Suprapubic skin (tissue), 3 donors: Measurements from ENCODE around the gene XCL1.

Source experiments
- POLR2A ChIP-seq, 2 donors: fragments of 450-650 bp; IDR thresholded peaks; one replicate each; pipeline ENCODE4 v1.6.1; 2017; ENCODE audit warnings: antibody characterized with exemption in 2 of 2, mild to moderate bottlenecking in 2 of 2, moderate library complexity in 2 of 2
- TF ChIP-seq, protein P1 (sequence below), 2 donors: fragments of 200-600 bp in 1 of 2; fragments of 450-650 bp in 1 of 2; sonication (generic) in 1 of 2; IDR thresholded peaks; one replicate each; pipeline ENCODE4 v1.5.1; 2016 to 2019; ENCODE audit warnings: antibody characterized with exemption in 2 of 2, mild to moderate bottlenecking in 1 of 2, moderate library complexity in 1 of 2

- TF ChIP-seq POLR2A (IDR thresholded peaks at IDR 0.05) = no peak
- TF ChIP-seq, protein P1, sequence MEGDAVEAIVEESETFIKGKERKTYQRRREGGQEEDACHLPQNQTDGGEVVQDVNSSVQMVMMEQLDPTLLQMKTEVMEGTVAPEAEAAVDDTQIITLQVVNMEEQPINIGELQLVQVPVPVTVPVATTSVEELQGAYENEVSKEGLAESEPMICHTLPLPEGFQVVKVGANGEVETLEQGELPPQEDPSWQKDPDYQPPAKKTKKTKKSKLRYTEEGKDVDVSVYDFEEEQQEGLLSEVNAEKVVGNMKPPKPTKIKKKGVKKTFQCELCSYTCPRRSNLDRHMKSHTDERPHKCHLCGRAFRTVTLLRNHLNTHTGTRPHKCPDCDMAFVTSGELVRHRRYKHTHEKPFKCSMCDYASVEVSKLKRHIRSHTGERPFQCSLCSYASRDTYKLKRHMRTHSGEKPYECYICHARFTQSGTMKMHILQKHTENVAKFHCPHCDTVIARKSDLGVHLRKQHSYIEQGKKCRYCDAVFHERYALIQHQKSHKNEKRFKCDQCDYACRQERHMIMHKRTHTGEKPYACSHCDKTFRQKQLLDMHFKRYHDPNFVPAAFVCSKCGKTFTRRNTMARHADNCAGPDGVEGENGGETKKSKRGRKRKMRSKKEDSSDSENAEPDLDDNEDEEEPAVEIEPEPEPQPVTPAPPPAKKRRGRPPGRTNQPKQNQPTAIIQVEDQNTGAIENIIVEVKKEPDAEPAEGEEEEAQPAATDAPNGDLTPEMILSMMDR (IDR thresholded peaks at IDR 0.05) = no peak
Observed at GRCh38 chr1:168608796-168609715, 32.7 kb downstream of the XCL1 start.
